HG02759 (cell line): Measurements from ENCODE around the gene GULP1.

Experiments
- ATAC-seq: cut with Tn5 transposase; IDR thresholded peaks from one replicate; pipeline ENCODE4 v1.9.1; 2021; ENCODE audit warnings: mild to moderate bottlenecking, moderate library complexity; ENCODE audit not compliant: unreplicated experiment

Gene GULP1

DNA sequence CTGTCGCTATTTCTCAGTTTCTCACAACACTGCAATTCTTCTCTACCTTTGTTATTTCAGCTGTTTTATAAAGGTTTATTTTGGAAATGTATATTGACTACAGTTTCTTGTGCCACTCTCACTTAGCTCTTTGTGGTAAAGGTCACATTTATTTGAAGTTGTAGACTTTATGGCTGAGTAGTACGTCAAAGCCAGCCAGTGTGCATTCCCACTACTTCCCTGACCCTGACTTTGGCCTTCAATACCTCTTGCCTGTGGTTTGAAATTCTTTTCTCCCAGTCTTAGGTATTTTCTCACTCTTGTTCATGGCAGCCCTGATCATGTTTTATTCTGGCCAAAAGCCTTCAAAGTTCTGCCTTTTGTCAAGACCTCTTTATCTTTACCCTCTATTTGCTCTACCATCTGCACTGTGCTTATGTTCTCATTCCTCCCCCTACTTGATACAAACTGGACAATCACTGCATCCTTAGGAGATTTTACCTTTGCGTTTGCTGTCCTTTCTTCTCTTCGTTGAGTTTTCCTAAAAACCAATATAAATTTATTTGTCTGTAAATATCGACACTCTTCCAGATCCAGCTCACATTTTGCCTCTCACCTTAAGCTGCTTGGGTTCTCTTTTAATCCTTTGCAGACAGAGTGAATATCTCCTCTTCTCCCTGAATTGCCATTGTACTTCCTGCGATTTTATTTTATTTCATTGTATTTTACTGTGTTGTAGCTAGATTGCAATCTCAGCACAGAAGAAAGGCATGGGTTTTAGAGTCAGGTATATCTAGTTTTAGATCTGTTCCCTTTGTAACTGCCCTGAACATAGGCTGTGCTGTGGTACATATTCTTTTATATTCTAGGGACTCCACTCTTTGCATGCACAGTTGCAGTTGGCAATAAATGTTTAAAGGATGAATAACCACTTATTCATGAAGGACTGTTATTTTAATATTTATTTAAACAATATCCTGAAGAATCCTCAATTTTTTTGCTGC is 31.2 kb downstream of the GULP1 start:
- ATAC-seq, result no peak

DNA sequence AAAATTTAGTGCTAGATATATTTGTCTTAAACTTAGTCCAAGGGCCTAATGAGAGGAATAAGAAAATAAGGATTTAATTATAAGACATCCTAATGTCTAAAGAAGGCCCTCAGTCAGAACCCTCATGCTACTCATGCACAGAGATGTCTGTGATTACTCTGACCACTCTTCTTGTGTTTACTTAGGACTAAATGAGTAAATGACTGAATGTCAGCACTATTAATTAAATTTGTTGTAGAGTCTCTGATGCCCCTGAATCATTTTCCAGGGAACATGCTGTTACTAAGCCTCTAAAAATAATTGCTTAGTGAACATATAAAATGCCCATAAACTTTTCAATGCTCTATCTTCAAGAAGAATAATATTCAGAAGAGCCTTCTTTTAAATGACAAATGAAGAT is 32.4 kb downstream of the GULP1 start:
- no peak for ATAC-seq

DNA sequence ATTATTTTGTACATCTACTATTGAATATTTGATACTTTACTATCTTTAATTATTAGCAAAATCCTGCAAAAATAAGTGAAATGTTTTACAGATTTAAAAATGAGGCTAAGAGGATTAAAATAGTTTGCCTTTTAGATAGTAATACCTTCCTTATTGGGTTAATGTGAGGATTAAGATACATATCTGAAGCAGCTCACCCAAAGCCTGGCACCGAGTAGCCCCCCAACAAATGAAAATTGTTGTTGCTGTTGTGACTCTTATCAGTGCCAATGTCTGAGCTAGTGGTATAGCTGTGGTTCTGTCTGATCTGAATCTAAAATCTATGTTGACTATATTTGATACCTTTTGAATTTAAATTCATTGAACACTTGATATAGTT is 34.6 kb downstream of the GULP1 start:
- no peak for ATAC-seq

DNA sequence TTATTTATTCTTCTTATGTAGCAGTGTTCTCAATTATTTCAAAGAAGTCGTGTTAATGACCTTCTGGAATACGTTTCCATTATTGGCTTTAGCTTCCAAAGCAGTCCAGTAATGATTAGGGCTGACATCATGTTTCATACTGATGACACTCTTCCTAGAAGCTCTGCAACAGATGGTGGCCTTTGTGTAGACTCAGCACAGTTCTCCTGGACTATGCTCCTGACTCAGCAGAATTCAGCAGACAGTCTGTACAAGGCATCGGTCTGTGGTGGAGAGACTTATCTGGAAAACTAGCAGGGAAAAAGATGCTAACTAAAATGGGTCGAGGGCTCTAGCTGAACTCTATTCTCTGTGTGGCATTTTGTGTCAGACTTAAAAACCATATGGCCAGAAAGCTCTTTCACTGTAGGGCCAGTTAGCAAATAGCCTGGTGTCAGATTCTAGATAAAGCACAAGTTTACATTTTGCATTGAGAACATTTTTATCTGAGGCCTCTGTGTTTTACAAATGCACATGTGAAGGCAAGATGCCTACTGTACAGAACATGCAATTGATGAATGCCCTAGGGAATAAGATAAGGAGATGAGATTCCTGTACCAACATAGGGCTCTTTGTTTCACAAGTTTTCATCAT is 35.1 kb downstream of the GULP1 start:
- no peak for ATAC-seq

DNA sequence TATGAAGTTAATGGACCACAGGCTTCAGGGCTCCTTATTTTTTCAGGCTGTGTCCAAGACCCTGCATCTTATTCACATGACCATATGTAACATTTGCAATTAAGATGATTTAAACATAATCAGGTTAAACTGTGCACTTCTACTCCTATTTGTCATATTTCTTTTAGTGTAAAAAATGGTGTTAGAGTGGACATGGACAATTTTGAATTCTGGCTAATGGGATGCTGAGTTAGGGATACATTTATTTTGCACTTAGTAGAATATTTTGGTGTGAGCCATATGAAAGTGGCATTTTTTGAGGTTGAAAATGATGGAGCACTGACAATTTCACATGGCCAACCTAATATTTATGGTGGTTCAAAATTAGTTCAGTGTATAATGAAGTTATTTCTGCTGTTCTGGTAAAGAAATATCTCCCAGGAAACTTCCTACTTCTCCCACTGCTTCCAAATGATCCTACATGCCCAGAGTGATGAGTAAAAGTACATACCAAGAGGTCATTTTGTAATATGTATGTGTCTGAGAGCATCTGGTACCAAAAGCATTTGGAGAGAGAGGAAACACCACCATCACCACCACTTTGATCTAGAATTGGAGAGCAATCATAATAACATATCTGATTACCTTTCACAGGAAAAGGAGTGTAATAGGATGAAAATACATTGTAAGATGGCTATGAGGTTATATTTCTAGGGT is 36.0 kb downstream of the GULP1 start:
- ATAC-seq, result no peak

DNA sequence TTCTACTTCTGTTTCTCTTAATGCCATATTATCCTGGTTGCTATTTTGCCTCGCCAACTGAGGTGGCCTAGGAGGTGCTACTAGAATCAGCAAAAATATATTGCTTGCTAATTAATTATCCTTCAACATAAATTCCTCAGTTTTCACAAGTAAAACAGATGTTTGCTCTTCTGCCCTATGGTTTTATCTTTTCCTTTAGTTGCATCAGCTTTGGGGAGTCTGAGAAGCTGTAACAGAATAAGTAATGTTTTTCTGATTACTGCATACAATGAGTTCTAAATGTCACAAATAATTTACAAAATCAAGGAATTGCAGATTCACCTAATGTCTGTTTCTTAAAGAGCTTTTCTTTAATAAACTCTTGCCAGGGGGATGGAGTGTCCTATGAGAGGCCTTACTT is 36.7 kb downstream of the GULP1 start:
- no peak for ATAC-seq

DNA sequence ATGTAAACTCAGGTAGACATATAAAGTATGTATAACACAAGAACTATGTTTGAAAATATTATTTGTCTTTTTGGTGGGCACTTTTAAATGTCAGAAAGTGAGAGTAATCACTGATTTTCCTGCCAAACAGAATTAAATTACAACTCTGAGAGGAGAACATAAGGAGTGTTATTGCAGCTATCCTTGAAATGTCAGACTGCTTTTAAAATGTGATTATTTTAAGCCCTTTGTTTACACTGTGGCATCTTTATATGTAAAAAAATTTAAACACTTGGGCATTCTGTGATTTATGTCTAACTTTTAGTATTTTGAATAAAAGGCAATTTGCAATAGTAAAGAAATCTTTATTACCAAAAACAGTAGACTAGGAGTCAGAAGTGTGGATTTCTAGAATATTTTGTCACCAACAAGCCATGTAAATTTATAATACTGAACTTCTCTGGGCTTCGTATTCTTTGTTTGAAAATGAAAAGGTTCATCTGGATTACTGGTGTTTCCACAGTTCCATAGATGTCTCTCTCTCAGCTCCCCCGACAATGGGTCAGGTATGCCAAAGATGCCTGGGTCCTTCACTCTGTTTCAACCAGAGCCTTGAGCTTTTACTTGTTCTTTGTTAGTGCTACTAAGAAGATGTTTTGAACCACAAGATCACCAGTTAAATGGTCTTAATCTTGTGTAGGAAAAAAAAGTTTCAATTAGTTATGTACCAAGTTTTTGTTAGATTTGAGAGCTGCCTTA is 38.8 kb downstream of the GULP1 start:
- no peak for ATAC-seq

DNA sequence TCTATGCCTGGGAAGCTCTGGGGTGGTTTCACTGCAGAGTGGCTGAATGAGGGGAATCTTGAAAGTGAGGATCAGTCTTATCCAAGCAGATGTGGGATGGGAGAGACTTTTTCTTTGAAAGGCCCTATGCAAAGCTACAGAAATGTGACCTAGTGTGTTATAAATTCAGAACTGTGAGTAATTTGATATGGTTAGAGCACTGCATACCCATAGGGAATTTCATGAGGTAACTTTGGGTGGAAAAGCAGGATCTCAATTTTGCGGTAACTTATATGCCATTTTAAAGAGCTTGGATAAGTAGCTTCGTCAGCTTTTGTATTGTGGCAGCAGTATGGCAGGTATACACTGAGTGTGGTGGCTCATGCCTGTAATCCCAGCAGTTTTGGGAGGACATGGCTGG is 40.9 kb downstream of the GULP1 start:
- no peak for ATAC-seq

DNA sequence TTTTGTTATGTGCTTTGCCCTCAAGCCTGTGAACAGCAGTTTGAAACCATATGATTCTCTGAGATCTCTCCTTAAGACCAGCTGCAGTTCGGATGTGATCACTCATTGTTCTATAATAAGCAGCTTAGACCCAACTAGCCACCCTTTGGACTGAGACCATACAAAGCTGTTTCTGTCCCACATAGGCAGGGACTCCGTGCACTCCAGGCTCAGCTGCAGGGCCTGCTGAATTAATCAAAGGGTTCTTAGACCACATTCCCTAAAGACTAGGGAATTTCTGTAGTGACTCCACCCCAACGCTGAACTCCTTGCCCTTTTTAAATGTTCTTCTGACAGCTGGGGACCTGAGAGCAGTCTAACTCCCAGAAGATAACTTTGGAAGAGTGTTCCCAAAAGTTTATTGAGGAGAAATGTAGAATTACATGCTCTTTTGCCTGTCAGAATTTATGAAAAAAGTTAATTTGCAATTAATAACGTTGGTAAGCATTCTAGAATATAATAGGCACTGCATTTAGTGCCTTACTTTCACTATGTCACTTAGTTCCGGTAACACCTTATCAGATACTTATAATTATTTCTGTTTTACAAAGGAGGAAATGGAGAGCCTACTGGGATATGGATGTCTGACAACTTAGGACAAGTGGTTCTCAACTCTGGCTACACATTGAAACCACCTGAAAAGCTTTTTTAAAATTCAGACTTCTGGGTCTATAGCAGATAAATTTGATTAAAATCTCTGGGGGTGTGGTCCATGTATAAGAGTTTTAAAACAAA is 42.3 kb downstream of the GULP1 start:
- ATAC-seq, result no peak

DNA sequence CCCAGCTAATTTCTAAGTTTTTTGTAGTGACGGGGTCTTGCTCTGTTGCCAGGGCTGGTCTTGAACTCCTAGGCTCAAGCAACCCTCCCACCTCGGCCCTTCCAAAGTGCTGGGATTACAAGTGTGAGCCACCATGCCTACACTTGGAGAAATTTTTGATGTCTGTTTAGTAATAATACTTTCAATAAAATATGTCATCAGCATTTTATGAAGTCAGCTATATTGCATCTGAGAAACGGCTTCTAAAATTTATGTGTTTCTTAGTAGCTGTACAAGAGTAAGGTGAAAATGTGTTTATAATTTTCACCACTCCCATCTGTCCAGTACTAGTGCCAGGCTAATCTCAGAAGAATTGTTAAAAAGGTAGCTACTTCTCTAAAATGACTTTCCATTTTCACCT is 46.8 kb downstream of the GULP1 start:
- no peak for ATAC-seq

DNA sequence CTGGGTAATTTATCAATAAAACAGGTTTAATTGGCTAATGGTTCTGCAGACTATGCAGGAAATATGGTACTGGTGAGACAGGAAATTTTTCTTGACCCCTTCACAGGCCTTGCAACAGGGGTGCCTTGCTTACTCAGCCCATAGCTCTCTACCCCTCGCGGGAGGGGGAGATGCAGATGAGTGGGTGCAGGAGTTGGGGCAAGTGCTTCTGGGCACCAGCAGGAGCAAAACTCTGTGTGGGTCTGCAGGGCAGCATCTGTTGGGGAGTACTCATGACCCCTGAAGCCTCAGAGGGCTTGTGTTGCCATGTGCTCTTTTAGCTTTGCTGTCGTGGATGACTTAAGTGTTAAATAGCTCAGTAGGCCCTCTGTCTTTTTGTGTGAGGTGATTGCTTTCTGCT is 48.6 kb downstream of the GULP1 start:
- no peak for ATAC-seq

DNA sequence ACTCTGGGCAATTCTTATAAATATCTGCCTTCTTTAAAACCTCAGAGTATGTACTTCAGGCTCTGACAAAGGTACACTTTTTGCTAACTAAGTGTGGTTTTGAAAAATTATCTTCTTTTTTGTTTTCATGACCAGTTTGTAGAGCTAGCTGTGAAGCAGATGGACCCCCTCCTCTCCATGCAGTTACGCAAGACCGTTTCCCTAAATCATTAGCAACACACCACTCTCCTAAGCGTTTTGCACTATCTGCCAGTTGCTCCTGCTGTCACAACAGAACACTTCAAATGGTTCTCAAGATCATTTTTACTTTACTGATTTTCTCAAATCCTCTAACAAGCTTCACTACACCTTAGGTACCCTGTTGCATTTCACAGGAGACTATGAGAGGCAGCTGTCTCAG is 53.3 kb downstream of the GULP1 start:
- no peak for ATAC-seq

DNA sequence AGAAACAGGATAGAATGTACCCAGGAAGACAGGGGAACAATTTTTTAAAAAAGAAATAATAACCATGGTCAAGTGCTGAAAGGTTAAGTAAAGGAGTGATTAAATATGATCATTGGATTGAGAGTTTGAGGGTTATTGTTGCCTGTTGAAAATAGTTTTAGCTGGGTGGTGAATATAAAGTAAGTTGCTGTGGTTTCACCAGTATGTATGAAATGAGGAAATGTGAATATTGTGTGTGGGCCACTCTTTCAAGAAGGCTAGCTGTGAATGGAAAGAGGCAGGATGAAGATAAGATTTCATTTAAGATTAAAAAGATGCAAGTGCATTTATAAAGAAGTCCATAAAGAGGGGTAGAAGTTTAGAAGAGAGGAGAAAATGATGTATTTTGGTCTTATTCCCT is 53.8 kb downstream of the GULP1 start:
- no peak for ATAC-seq

DNA sequence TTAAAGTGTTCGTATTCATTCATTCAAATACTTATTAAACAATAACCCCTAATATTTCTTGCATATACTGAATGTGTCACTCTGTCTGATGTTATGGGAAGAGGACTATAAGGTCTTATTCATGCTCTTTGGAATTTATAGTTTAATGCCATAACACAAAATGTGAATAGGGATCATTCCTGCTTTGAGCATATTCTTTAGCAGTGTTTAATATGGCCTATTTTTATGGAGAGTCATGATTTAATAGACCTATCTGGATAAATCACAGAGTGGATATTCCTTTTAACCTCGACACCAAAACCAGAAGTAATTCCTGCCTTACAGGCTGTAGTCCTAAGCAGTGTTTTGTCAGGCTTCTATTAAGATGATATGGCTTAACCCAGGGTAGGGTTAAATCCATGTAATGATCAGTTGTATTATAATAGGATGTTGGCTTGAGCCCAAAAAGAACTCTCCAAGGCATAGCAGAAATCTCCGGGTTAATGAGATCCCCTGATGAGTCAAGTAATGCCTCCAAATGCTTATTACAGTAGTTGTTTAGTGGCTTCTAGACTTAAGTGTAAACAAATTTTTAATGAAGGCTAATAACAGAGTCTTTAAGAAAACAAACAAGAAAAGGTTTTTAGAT is 54.3 kb downstream of the GULP1 start:
- ATAC-seq, result no peak

DNA sequence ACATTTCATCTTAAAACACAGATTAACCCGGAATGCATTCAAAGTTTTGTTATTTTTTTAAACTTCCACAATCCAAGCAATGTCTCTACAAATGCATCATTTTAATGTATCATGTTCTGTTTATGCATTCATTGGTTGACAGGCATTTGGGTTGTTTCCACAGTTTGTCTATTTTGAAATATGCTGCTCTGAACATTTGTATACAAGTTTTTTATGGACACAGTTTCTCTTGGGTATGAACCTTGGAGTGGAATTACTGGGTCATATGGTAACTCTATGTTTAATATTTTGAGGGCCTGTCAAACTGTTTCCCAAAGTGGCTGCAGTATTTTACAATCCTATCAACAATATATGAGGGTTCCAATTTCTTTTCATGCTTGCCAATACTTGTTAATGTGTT is 57.3 kb downstream of the GULP1 start:
- ATAC-seq, result no peak

DNA sequence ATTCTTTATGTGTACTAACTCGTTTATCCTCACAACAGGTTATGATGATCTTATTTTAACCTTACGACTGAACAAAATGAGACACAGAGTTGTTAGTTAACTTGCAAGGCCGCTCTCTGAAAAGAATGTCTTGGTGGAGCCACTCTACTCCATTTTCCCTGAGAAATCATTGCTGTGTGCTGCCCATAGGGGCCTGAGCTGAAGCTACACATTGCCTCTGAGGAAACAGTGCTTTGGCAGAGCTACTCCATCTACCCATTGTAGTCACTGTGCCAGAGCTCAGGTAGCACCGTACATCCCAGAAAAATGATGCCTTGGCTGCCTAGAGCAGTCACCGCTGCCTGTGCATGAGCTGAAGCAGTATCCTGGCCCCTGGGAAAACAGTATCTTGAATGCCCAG is 61.6 kb downstream of the GULP1 start:
- ATAC-seq, result no peak

DNA sequence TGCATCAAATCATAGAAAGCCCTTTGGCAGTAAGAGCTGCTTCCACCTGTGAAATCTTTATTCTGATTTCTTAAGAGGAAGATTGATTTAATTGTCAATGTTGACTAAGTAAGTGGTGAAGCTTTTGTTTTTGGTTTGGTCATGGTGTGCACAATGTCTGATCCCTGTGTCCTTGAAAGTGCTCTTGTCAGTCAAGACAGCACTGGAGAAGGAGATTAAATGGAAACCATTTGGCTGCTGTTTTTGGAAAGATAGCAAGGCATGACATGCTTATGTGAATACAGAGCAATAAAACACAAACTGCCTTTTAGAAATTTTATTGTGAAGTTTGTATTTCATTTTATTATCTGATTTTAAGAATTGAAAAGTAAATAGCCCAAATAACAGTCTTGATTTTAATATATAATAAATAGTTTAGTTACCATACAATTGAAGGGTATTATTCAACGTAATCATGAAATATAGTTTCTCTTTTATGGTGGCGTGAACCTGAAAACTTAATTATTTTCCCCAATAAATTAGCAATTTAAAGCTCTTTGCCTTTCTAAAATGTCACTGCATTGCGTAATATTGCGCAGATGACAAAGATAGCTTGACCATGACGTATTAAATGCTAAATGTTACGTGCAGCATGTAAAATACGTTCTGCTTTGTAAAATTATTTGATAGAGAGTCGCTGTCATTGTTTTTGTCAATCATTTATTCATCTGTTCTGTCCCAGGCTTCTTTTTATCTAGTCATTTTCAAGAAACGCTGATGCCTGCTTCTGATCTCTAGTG is 69.0 kb downstream of the GULP1 start:
- no peak for ATAC-seq

DNA sequence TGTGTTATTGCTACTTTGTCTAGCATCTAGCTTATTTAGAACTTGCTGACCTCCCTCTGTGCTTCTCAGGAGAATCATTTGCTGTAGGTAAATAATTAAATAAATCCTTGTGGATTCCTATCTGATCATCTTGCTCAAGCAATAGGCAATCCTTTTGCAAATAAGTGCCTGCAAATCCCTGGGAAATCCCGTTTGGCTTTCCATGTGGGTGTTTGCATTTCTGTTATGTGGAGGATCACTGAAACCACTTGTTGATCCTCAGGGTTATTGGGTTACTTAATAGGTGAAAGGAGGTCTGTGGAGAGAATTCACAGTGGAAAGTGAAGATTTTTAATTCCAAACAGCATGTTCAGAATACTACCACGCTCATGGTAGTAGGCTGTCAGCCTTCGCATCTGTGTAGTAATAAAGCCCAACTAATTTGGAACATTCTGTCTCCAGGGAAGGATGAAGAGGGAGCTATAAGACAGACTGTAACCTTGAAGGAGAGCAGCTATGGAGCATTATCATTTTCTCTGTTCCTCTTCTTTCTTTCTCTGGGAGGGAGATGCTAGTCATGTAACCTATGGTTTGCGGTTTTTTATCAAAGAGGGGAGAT is 72.5 kb downstream of the GULP1 start:
- no peak for ATAC-seq
